Measurements from ENCODE around the gene DPYSL3.
"Not testable (repeated sequence)": the region's sequence is repeated elsewhere in the genome, so short reads cannot be mapped to it uniquely, and the experiment has no call there.

DPYSL3 gene

DNA sequence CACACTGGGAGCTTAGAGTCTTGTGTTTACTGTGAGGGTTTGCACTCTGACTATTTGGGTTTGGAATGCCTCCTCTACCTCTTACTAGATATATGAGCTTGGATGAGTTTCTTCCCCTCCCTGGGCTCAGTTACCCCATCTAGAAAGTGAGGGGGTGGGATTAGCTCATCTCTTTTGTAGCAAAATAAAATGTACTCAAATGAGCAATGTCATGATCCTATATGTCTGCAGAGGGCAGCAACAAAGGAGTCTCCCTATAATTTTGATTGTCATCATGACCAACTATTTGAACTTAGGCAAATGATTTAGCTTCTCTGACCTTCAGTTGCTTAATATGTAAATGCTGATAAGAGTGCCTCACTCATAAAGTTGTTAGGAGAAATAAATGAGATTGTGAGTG lies 109.0 kb downstream of the DPYSL3 start:
- no peak for DNase-seq

DNA sequence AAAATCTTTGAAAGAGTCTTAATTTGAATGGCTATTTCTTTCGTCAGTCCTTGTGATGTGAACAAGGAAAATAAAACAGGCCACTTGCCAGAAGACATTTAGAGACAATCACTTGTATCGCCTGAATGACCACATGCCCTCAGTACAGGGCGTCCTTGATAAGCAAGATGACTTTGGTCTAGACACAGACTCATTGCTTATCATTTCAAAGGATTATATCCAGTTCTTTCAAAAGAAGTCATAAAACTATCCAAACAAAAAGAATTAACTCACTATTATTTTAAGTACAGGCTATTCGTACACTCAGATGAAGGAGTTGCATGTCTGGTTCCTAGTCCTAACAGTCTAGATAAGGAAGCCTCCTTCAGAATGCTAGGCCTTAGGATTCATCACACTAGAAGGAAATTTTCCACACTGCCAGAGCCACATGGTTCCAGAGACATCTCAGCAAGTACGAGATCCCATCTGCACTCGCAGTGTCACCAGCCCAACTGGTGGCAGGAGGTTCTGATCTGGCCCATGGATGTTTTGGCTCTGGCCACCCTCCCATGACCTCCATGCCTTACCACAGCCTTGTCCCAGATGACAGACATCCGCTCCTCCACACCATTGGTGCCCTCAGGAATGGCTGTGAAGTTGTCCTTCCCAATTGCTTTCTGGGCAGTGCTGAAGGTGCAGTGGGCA lies 109.6 kb downstream of the DPYSL3 start:
- no peak for DNase-seq

DNA sequence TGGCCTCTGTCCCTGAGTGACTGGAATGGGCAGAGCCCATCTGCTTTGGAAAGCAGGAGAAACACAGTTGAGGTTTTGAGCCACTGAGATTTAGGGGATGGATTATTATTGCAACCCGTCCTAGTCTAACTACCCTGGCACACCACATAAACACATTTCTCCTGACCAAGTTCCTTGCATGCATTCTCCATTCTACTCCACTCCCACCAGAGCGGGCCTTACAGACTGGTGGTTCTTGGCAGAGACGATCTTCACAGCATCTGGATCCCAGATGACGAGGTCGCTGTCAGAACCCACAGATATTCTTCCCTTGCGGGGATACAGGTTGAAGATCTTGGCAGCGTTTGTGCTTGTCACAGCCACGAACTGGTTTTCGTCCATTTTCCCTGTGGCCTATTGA lies 111.0 kb downstream of the DPYSL3 start:
- DNase-seq = no peak

DNA sequence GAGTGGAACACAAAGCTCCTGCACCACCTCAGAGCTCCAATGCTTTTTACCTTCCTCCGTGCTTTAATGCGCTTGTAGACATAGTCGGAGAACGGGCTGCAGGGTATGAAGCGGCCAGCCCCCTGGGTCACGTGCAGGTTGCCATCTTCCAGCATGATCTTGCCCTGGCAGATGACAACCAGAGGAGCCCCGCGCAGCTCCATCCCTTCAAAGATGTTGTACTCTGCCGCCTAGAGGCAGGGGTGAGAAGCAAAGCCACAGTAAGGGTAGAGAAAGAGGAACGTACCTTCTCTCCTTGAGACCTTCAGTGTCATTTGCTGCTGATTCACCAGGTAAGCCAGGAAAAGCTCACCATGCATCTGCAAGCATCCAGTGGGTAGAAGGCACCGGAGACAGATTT lies 112.3 kb downstream of the DPYSL3 start:
- no peak for DNase-seq

DNA sequence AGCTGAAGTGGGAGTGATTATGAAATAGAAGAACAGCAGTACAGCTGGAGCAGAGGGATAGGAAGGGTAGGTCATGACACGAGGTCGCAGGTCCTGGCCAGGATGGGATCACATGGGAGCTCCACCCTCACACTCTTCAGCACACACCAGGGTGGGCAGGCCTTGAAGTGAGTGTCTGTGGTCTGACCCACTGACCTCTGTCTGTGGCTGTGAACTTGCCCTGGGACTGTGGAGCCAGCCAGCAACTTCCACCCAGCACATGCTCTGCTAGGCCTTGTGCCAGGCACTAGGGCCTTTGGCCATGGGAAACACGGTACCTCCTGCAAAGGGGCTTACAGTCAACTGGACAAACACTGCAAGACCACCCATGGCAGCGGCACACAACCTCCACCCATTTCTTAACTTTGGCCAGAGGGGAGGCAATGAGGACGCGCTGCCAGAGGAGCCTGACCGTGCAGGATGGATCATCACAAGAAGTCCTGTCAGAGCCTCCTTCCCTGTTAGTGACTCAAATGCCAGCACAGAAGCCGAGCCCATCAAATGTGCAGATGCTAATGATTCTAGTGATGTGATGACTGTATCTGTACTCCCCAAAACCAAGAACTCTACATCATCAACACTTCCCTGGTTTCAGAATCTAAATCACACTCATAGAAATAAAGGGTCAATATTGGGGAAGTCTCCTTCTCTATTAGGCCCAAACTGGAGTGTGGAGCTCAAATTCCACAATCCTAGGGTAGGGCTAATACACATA lies 113.6 kb downstream of the DPYSL3 start:
- no peak for DNase-seq

DNA sequence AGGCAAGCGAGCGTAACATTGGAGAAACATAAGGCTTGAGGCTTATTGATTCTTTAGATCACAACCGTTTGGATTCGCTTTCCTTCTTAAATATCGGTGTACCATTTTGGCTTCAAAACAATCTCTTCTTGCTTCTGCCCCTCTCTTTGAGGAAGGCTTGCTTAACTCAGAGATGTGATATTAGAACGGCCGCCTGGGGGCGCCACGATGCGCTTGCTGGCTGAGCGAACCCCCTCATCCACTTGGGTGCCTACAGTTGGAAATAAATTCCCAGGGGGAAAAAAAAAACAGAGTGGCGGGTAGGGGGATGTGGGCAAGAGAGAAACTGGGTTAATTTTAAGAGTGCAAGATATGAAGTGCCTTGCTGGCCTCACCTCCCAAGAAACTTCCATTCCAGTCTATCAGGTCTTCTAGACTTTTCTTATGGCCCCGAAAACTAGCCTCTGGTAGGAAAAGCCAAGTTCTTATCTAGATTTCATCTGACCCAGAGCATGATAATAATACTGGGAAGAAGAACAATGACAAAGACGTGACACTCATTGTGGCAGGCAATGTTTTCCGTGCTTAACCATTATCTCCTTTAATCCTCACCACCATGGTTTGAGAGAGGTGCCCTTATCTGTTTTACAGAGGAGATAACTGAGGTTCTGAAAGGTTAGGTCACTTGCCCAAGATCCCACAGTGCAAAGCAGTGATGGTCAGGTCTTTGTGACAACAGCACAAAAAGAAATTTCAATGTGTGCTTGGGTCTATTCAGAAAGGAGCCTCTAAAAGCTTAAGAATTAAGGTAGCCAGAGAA lies 115.8 kb downstream of the DPYSL3 start:
- DNase-seq = no peak

DNA sequence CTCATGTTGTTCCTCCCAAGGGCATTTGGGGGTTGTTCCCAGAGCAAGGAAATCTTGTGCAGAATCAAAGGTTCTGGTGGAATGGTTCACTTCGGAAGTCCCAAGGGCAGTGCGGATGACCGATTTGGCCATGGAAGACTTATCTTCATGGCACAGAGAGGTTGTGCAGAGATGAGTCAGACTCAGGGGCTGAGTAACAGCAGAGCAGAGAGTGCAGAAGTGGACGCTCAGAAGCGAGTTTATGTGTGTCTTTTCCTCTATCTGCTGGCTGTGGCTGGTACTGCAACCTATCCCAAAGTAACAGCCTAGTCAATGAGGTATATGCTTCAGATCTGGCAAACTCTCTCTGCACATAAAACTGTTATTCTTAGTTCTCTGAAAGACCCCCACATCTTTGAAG lies 118.1 kb downstream of the DPYSL3 start:
- no peak for DNase-seq

DNA sequence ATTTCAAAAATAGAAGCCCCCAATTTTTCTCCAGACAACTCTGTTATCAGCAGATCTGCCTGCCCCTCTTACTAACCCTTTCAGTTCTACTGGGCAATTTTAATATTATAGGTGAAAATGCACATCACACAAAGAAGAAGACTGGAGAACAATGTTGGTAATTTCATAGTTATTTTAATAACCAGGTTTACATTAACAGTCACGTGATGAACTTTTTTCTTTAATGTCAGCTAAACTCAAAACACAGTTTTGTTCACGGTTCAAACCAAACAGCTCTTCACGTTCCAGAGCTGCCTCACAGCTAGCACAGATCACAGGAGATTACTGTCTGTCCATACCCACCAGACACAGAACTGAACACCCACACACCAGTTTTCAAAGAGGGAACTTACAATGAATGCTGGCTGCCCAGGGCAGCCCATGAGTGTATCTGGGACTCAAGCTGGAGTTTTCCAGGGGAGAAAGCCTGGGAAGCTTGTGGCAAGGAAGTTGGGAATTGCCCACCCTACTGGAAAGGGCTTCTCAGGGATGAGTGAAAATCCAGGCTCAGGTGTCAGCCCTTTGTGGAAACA lies 119.1 kb downstream of the DPYSL3 start:
- DNase-seq = no peak

DNA sequence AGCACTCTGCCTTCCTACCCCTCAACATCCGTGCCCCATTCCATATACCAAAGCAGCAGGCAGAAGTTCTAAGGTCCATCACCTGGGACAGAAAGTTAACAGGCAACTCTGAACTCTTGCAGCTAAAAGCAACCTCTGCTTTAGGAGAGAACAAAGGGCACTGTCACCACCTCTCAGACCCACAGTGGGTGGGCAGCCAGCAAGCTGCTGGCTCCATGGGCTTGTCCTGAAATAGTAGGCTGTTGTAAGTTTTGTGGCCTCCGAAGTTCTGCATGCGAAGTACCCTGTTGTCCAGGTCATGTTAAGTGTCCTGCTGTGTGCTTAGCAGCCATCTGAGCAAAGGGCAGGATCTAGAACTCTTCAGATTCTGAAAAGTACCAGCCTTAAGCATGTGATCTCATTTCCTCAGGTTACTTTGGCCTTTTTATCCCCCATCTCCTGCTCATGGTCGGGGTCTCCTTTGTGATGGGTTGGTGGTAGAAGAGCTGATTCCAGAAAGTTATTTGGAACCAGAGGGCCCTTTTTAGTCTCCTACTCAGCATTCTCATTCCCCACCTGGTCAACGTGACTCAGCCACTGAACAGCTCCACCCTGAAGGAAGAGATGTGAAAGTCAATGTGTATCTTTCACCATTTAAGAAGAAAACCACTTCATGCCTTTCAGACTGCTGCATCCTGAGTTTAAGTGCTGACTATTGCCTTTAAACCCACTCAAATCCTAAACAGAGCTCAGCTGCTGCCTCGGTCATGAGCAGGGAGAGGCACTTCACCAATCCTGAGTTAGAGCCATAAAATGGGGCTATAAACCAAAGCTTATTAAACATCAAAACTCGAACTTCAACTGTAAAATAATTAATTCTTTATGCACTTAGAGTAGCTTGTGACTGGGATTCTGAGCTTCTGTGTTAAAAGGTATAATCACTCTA lies 121.4 kb downstream of the DPYSL3 start:
- no peak for DNase-seq

DNA sequence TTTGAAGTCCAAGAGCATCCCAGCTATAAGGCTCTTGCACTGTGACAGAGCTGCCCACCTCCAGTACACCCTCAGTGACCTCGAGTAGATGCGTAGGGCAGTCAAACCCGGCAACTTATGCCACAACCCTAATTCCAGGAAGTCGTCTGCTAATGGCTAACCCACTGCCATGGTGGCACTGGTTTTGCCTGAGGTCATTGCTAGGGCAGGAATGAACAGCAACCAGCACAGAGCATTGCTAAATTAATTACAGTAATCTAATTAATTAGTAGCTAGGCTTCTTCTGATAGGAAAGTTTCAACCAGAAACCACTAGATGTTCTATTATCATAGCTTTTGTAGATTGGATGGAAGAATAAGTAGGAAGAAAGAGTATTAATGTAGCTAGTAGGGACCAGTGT lies 122.8 kb downstream of the DPYSL3 start:
- DNase-seq = no peak

DNA sequence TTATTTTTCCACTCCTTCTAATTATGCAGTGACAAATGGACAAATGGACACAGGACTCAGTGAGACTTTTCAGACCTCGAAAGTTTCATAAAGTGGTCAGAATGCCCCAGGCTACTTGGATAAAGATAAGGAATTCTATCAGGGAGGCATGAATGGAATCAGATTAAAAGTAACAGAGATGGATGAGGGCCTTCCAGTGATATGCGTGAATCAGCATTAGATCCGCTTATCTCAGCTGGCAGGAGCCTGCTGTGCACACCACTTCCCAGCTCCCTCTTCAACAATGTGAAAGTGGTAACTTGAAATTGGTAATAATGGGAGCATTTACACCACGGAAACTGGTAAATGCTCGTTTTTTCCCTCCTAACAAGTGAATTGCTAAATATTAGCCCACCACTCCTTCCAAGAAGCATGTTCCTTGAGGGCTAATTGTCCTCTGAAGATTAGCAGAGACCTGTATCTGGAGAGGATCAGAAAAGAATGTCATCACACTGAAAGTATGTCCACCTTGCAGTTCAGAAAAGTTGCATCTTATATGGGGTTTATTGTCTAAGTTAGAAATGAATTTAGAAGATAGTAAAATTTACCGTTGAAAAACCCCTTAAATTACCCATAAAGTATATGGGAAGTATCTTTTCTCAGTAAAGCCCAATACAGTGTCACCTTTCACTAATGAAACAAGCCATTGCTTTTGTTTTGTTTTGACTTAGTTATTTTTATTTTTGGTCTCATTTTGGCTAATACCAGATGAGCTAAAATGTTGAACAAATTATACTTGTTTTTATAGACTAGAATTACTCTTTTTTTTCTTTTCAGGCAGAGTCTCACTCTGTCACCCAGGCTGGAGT lies 125.3 kb downstream of the DPYSL3 start:
- DNase-seq = no peak

DNA sequence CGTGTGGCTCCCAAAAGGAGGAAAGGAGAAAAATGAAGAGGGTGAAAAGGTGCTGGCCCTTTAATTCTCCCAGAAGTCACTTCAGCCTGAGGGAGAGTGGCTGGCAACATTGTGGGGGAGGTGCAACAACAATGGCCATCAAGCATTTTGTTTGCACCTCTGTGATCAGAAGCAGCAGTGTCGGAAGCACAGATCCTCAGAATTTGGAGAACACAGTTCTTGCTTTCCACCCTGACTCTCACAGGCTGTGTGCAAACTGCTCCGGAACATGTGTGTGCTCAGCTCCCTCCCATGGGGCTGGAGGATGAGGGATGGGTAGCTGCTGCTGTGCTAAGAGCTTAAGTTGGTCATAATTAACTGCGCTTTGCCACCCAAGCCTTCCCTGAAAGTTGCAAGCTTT lies 127.1 kb downstream of the DPYSL3 start:
- no peak for DNase-seq

DNA sequence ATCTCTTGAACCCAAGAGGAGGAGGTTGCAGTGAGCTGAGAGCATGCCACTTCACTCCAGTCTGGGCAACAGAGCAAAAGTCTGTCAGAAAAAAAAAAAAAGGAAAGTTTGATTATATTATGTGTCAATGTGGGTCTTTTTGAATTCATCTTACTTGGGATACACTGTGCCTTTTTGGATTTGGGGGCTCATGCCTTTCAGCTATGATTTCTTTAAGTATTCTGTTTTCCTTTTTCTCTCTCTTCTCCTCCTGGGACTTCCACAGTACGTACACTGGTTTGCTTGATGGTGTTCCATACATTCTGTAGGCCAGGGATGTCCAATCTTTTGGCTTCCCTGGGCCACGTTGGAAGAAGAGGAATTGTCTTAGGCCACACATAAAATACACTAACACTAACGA lies 128.3 kb downstream of the DPYSL3 start:
- no peak for DNase-seq

DNA sequence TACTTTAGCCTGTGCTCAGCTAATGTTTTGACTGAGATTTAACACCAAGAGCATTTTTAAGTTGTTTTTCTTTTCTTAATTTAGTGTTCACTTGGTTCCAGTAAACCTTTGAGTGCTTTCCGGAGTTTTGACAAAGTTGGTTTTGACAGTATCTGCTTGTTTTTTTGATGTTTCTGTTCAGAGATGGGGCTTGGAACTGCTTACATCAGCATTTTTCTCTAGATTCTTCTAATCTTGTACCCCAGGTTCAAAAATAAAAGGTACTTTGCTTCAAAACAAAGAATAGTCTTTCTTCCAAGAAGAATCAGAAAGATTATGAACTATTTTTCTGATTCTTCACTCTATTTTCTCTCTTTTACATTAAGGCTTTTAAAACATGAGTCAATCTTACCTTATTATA lies 132.2 kb downstream of the DPYSL3 start:
- no peak for DNase-seq

DNA sequence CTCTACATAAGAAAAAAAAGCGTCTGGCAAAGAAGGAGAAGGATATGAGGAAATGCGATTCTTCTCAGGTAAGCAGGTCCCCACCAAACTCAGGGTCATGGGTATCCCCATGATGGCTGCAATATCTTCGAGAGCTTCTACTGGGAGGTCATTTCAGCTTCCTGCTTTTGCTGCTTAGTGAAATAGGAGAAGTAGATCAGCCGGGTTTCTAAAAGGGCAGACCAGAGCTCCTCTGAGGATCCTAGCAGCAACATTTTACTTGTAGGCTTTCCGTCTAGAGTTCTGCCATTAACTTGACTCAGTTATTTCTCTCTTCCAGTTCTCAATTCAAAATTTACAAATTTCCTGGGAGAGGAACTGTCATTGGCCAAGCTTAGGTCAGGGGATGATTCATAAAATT lies 134.7 kb downstream of the DPYSL3 start:
- no peak for DNase-seq

DNA sequence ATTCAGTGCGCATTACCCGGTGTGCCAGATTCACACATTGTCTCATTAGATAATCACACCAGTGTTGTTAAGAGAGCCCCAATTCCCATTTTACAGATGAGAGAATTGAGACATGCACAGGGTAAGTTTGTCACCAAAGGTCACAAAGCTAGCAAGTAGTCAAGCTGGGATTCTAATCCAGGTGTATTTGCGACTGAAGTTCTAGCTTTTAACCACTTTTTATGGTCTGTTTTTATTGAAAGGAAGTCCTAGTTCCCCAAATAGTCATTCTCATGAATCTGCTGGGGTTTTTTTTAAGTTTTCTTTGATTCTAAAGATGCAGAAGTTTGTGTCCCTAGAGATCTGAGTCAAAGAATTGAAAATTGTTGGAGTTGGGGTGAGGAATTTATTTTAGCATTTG lies 136.5 kb downstream of the DPYSL3 start:
- no peak for DNase-seq

DNA sequence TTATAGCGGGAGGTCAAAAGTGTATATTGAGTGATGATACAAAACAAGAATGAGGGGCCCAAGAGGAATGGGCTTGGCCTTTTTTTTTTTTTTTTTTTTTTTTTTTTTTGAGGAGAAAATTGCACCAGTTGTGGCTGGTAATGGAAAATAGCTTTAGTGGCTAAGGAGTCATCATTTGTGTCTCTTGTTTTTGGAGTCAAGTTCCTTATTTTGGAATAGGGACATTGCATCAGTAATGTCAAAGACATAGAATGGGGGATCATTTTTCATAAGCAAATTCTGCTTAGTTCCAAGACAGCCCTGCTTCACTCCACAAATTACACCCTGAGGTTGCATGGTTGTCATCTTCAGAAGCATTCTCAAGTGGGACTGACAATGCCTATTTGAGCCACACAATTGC lies 137.7 kb downstream of the DPYSL3 start:
- DNase-seq = no peak

DNA sequence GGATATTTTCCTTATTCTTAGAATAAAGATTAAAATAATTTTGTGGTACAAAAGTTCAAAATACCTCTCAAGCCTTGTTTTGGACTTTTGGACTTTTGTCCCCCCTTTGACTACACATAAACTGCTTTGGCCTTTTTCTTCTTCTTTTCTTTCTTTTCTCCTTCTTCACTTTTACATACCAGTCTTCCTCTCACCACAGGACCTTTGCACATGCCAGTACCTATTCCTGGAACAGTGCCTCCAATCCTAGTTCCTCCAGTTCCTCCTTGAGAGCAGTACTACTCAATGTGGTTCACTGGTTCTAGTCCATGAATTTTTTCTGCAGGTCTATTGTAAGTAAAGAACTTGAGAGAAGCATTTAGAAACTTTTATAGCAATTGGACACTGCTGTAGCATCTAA lies 138.6 kb downstream of the DPYSL3 start:
- no peak for DNase-seq

DNA sequence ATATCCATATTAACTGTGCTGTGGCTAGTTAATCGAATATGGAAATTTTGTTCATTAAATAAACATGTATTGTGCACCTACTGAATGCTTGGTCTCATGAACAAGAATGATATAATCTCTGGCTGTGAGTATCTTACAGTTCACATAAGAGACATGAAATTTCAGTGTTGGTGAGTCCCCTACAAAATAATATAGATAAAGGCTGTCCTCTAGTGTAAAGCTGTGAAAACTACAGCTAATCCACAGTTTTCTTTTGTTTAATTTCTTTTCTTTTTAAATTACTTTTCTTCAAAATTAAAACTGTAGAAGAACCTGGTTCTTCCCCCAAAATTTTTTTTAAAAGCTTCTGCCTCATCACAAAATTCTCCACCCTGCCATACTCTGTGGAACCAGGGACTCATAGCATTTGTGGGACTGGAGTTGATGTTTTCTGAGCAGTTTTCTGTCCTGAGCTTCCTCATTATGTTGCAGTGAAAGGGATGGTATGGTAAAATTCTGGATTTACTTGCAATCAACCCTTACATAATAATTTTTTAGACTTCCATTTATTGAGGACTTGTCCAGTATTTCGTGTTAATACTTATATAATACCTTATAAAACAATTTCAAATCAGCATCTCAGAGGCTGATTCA lies 140.0 kb downstream of the DPYSL3 start:
- no peak for DNase-seq

DNA sequence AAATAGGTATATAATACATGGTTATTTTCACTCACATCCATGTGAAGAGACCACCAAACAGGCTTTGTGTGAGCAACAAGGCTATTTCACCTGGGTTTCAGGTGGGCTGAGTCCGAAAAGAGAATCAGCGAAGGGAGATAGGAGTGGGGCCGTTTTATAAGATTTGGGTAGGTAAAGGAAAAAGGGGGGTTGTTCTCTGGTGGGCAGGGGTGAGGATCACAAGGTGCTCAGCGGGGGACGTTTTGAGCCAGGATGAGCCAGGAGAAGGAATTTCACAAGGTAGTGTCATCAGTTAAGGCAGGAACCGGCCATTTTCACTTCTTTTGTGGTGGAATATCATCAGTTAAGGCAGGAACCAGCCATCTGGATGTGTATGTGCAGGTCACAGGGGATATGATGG lies 142.5 kb downstream of the DPYSL3 start:
- DNase-seq = not testable (repeated sequence)
